Naive thymus-derived CD4-positive, alpha-beta T cell (primary cell): ENCODE measurements around the gene GPR89B. TPM values are rescaled to one million over a fixed set of nuclear protein-coding genes. Genes with fewer than 3 reads are reported as not detected.
"Not testable (repeated sequence)": the region's sequence is repeated elsewhere in the genome, so short reads cannot be mapped to it uniquely, and the experiment has no call there.

Experiments used
- ATAC-seq: fragments of 150-1000 bp; cut with Tn5 transposase; 2 replicates; pipeline ENCODE4 v1.10.0; 2021; ENCODE audit warnings: mild to moderate bottlenecking, moderate library complexity
- CTCF ChIA-PET: fragments of 350-600 bp; sonication (Branson Sonifier 250); formaldehyde crosslinking; loops from one replicate; lab custom pipeline; 2021; ENCODE audit warnings: antibody characterized with exemption; lab: Charles Lee
- POLR2A ChIA-PET: fragments of 350-600 bp; sonication (Branson Sonifier 250); formaldehyde crosslinking; loops from one replicate; lab custom pipeline; 2021; ENCODE audit warnings: antibody characterized with exemption, inconsistent platforms; lab: Charles Lee
- DNase-seq, 9 donors: peaks; one replicate each; pipeline versions ENCODE4 v3.0.0 to v3.0.0-alpha.2; 2020 to 2022; ENCODE audit warnings: mixed read lengths in 1 of 9
- H3K27ac ChIP-seq: one replicate; pipeline ENCODE4 v1.7.0; 2013; ENCODE audit warnings: mild to moderate bottlenecking, low read depth, low read length, moderate library complexity
- H3K27me3 ChIP-seq, 2 donors: one replicate each; pipeline ENCODE4 v1.7.0; 2013; ENCODE audit warnings: low read length in 2 of 2, mild to moderate bottlenecking in 2 of 2, moderate library complexity in 2 of 2; ENCODE audit not compliant: control insufficient read depth in 2 of 2, insufficient read depth in 2 of 2
- H3K36me3 ChIP-seq, 3 experiments: 1 replicate in 2 of 3; 2 replicates in 1 of 3; pipeline ENCODE4 v1.7.0; 2013; ENCODE audit warnings: low read length in 3 of 3, mild to moderate bottlenecking in 3 of 3, moderate library complexity in 1 of 3; ENCODE audit not compliant: insufficient read depth in 3 of 3, control insufficient read depth in 2 of 3
- H3K4me1 ChIP-seq, 2 donors: one replicate each; pipeline ENCODE4 v1.7.0; 2013; ENCODE audit warnings: low read length in 2 of 2, mild to moderate bottlenecking in 2 of 2, moderate library complexity in 1 of 2; ENCODE audit not compliant: control insufficient read depth in 2 of 2, insufficient read depth in 2 of 2
- H3K4me3 ChIP-seq: 2 replicates; pipeline ENCODE4 v1.7.0; 2013; ENCODE audit warnings: mild to moderate bottlenecking, low read length
- H3K9me3 ChIP-seq, 3 experiments: 1 replicate in 2 of 3; 2 replicates in 1 of 3; pipeline ENCODE4 v1.7.0; 2013; ENCODE audit warnings: low read length in 3 of 3; ENCODE audit not compliant: control insufficient read depth in 2 of 3
- H3K27ac Mint-ChIP-seq, 9 donors: one replicate each; pipeline ENCODE4 v1.8.0; 2020 to 2022; ENCODE audit warnings: mixed read lengths in 9 of 9, mild to moderate bottlenecking in 8 of 9, moderate library complexity in 5 of 9, inconsistent platforms in 2 of 9
- H3K27me3 Mint-ChIP-seq, 5 donors: one replicate each; pipeline ENCODE4 v1.8.0; 2021 to 2022; ENCODE audit warnings: mixed read lengths in 5 of 5, mild to moderate bottlenecking in 1 of 5
- H3K36me3 Mint-ChIP-seq, 5 donors: one replicate each; pipeline ENCODE4 v1.8.0; 2020 to 2022; ENCODE audit warnings: mixed read lengths in 5 of 5, mild to moderate bottlenecking in 3 of 5, inconsistent platforms in 1 of 5
- H3K4me1 Mint-ChIP-seq, 7 donors: one replicate each; pipeline ENCODE4 v1.8.0; 2020 to 2022; ENCODE audit warnings: mixed read lengths in 7 of 7, mild to moderate bottlenecking in 3 of 7, inconsistent platforms in 1 of 7
- H3K4me3 Mint-ChIP-seq, 10 donors: one replicate each; pipeline ENCODE4 v1.8.0; 2020 to 2022; ENCODE audit warnings: mild to moderate bottlenecking in 10 of 10, mixed read lengths in 10 of 10, moderate library complexity in 6 of 10, inconsistent platforms in 2 of 10
- H3K9me3 Mint-ChIP-seq, 11 donors: one replicate each; pipeline ENCODE4 v1.8.0; 2020 to 2022; ENCODE audit warnings: mixed read lengths in 11 of 11, mild to moderate bottlenecking in 4 of 11, inconsistent platforms in 1 of 11, moderate library complexity in 1 of 11
- intact Hi-C, 2 donors: fragments of 100-400 bp; cut with micrococcal nuclease; formaldehyde crosslinking; loops; one replicate each; pipeline ENCODE4 v1.15.1; 2023
- polyA plus RNA-seq, 2 donors: library from polyadenylated mRNA; unstranded; fragments of 300-500 nt; fragmentation: Illumina TruSeq; gene quantifications; one replicate each; pipeline ENCODE4 v1.2.3, GENCODE V29; 2021
- total RNA-seq, 6 experiments: library from RNA in 5 of 6; stranded (reverse) in 5 of 6; gene quantifications; 1 replicate in 5 of 6; 2 replicates in 1 of 6; pipeline ENCODE4 v1.2.3 and lab custom pipeline; 2021 to 2026

Gene GPR89B
- total and polyA plus RNA-seq, 7 experiments from 2014 or later = 13.3 to 36.6 (median 21.5) TPM

DNA sequence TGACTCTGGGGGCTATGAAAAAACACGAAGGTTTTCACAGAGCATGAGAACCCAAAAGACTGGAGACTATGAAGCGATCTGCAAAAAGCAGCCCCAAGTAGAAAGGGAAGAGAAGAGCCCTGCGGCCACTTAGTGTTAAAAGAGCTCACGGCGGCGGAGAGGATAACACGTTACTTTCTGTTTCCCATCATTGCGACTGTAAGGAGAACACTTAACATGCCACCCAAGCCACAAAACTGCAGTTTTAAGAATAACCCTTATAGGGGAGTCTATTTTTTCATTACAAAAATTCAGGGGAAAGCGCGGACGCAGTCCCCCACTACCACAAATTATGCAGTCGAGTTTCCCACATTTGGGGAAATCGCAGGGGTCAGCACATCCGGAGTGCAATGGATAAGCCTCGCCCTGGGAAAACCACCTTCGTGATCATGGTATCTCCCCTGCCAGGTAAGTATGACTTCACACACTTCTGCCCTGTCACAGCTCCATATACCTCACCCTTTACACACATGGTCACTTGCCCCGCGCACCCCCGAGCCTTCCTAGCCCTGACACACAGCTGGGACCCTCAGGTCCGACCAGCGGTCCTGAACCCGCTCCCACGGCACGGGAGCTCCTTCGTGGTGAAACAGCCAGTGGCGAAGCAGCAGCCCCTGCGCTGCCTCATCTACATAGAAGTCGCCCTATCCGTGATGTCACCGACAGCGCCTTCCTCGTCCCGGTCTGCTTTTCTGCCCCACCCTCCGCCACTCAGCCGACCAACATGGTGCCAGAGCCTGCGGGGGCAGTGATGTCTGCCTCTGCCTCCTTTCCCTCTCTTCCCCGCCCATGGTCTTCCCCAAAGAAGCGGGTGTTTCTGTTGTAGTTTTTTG lies 110.5 kb downstream of the GPR89B start:
- H3K27me3 ChIP-seq, H3K36me3 Mint-ChIP-seq, H3K36me3 ChIP-seq, H3K9me3 Mint-ChIP-seq, CTCF ChIA-PET, intact Hi-C loops, H3K9me3 ChIP-seq, POLR2A ChIA-PET, H3K4me1 ChIP-seq, H3K4me1 Mint-ChIP-seq: not testable (repeated sequence)
- H3K4me3 Mint-ChIP-seq = peak overlapping the region; percentile 81 to 94 (median 90)
- ATAC-seq (peak; percentile 90), DNase-seq (peak; percentile 56 to 83 (median 79))
- peak overlapping the region; percentile 91 to 99 (median 97) for H3K27ac Mint-ChIP-seq
- peaks cover 0 to 14% (median 0%) of the 10 kb centered on the region in 5 donors for H3K27me3 Mint-ChIP-seq
- H3K27ac ChIP-seq = peak overlapping the region; percentile 74
- H3K4me3 ChIP-seq = peak overlapping the region; percentile 53

Other genes starting within 250 kb of the GPR89B start
- gene GJA5, start 167.8 kb upstream of the GPR89B start, total RNA-seq = not detected
- not detected for gene GJA5, start 167.8 kb upstream of the GPR89B start, polyA plus RNA-seq
- gene GJA8, start 25.6 kb upstream of the GPR89B start, total RNA-seq = not detected
- not detected for gene GJA8, start 25.6 kb upstream of the GPR89B start, polyA plus RNA-seq
- 10 to 100 TPM; 15.2 to 37.8 (median 29.3) TPM for gene NBPF11, start 223.9 kb downstream of the GPR89B start, total RNA-seq
- gene NBPF11, start 223.9 kb downstream of the GPR89B start, polyA plus RNA-seq = 1 to 10 TPM; 2.6 to 6.5 TPM